HT1080 (cell line): ENCODE measurements around the gene DCLRE1B. TPM values are rescaled to one million over a fixed set of nuclear protein-coding genes. Genes with fewer than 3 reads are reported as not detected.

Experiments
- DNase-seq: peaks from one replicate; pipeline ENCODE4 v3.0.0-alpha.2; 2015; ENCODE audit warnings: low read depth
- total RNA-seq: library from RNA; depleted of rRNA; stranded (reverse); fragments of >200 nt; shearing (Covaris generic); gene quantifications from 2 replicates; pipeline ENCODE4 v1.2.3, GENCODE V29; 2014

The DCLRE1B gene
- total RNA-seq, 1 experiment from 2014 or later = 17.5 TPM

GRCh38 chr1:113918243-113918642 lies 13.1 kb downstream of the DCLRE1B start:
- DNase-seq = no peak

GRCh38 chr1:113922957-113923356 lies 17.8 kb downstream of the DCLRE1B start:
- DNase-seq = no peak

- no peak for DNase-seq
Observed at GRCh38 chr1:113924473-113924872, 19.3 kb downstream of the DCLRE1B start.

GRCh38 chr1:113928187-113928930 lies 23.2 kb downstream of the DCLRE1B start:
- DNase-seq = no peak

- peak; percentile 83 for DNase-seq
Observed at GRCh38 chr1:113928941-113929749, 24.0 kb downstream of the DCLRE1B start, which contains the start of gene HIPK1. Gene HIPK1 (plus strand): TSS chr1:113929324.

- DNase-seq = peak; percentile 21
Observed at GRCh38 chr1:113929750-113930498, 24.8 kb downstream of the DCLRE1B start.

GRCh38 chr1:113930499-113931161 lies 25.5 kb downstream of the DCLRE1B start:
- DNase-seq = peak; percentile 65

- DNase-seq = peak; percentile 68
Observed at GRCh38 chr1:113931451-113931851, 26.3 kb downstream of the DCLRE1B start.

- no peak for DNase-seq
Observed at GRCh38 chr1:113934006-113934405, 28.9 kb downstream of the DCLRE1B start.

- DNase-seq = no peak
Observed at GRCh38 chr1:113934511-113935055, 29.5 kb downstream of the DCLRE1B start.

- DNase-seq = no peak
Observed at GRCh38 chr1:113935176-113935575, 30.1 kb downstream of the DCLRE1B start.

- DNase-seq = no peak
Observed at GRCh38 chr1:113935970-113936369, 30.8 kb downstream of the DCLRE1B start.

- peak; percentile 57 for DNase-seq
Observed at GRCh38 chr1:113937146-113937545, 32.0 kb downstream of the DCLRE1B start.

GRCh38 chr1:113938192-113938591 lies 33.1 kb downstream of the DCLRE1B start:
- DNase-seq = no peak

GRCh38 chr1:113940365-113941244 lies 35.5 kb downstream of the DCLRE1B start:
- no peak for DNase-seq

GRCh38 chr1:113941245-113941559 lies 36.1 kb downstream of the DCLRE1B start:
- no peak for DNase-seq

- DNase-seq = no peak
Observed at GRCh38 chr1:113942527-113942926, 37.4 kb downstream of the DCLRE1B start.

- no peak for DNase-seq
Observed at GRCh38 chr1:113943028-113943811, 38.1 kb downstream of the DCLRE1B start.

- no peak for DNase-seq
Observed at GRCh38 chr1:113945329-113945728, 40.2 kb downstream of the DCLRE1B start.
